Measurements from ENCODE around the gene ENC1.
"Not testable (repeated sequence)": the region's sequence is repeated elsewhere in the genome, so short reads cannot be mapped to it uniquely, and the experiment has no call there.

The ENC1 gene, protein sequence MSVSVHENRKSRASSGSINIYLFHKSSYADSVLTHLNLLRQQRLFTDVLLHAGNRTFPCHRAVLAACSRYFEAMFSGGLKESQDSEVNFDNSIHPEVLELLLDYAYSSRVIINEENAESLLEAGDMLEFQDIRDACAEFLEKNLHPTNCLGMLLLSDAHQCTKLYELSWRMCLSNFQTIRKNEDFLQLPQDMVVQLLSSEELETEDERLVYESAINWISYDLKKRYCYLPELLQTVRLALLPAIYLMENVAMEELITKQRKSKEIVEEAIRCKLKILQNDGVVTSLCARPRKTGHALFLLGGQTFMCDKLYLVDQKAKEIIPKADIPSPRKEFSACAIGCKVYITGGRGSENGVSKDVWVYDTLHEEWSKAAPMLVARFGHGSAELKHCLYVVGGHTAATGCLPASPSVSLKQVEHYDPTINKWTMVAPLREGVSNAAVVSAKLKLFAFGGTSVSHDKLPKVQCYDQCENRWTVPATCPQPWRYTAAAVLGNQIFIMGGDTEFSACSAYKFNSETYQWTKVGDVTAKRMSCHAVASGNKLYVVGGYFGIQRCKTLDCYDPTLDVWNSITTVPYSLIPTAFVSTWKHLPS

DNA sequence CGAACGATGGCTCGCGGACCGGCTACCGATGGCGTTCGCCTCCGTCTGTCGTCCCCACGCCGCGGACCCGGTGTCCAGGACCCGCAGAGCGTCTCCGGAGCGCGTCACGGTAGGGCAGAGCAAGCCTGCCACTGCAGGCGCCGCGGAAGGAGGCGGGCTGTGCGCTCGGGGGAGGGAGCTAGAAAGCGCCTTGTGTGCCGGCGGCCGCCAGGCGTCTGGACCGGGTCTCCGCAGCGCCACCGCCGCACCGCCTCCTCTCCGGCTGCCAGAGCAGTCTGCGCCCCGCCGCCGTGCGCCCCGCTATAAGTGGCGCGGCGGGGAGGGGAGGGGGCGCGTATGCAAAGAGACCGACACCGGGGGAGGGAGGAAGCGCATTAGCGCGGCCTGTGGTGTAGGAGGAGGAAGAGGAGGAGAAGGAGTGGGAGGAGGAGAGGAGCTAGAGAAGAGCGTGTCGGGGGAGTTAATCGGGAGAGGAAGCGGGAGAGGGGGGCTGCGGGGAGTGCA, at the start of gene ENC1:
Gene ENC1, minus strand, starts transcription at position 279 of the 504 bp plus-strand sequence. CDS start 4,243 bp downstream, outside the sequence.
- DNase-seq: peak; percentile 91

GRCh38 chr5:74686962-74687751, 46.6 kb upstream of the ENC1 start:
- no peak for DNase-seq

DNA sequence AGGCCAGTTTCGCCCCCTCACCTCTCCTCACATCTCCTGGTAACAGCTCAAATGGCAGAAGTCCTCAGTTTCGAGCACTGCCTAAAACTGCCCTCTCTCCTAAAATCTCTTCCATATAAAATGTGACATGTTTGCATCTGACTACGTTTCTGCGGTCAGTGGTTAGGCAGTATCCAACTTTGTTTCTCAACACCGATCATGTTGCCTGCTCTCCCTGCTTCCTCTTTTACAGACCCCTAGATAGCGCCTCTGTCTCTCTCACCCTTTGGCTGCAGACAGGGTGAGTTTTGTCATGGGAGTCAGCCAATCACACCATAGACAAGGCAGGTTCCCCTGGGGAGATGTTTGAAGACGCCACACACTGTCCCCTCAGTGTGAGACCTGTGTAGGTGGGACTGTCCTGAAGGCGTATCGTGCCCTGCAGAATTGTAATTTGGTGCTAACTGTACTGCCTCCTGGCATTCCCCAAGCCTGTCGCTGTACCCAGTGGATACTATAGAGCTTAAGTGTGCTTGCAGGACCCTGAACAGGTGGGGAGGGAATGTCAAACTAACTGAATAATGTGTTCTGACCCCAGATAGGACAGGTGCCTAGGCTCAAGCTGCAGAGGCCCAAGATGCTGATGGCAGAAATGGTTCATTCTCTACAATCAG, 45.6 kb upstream of the ENC1 start:
- DNase-seq: peak; percentile 32

GRCh38 chr5:74684900-74685851, 44.6 kb upstream of the ENC1 start, which contains the start of gene HEXB:
TSS of gene HEXB (plus strand) at chr5:74685233. CDS start at chr5:74685261, 28 bp downstream.
- peak; percentile 83 for DNase-seq

DNA sequence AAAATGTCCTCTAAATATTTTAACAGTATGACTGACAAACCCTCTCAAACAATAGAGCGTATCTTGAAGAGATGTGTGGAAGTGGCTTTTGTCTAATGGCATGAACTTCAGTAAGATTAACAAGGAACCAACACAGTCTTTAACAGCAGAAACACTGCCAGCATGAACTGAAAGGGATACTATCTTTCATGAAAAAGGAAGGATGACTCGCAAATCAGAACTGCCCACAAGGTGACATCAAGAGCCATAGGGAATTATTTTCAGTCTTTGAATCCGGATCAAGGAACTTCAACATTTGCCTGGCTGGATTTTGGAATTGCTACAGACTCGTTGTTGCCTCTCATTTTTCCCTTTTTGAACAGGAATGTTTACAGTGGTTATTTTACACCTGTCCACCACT, 39.4 kb upstream of the ENC1 start:
- peak; percentile 27 for DNase-seq

DNA sequence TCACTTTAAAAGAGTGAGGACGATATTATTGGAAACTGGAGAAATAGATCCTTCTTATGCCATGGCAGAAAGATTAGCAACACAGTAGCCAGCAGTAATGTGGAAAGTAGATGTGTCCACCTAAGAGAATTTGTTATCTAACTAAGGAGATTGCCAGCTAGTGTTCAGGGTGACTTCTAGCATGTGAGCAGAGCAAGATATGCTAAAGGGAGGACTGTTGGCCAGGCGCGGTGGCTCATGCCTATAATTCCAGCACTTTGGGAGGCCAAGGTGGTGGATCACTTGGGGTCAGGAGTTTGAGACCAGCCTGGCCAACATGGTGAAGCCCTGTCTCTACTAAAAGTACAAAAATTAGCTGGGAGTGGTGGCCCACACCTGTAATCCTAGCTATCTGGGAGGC, 38.8 kb upstream of the ENC1 start:
- not testable (repeated sequence) for DNase-seq

DNA sequence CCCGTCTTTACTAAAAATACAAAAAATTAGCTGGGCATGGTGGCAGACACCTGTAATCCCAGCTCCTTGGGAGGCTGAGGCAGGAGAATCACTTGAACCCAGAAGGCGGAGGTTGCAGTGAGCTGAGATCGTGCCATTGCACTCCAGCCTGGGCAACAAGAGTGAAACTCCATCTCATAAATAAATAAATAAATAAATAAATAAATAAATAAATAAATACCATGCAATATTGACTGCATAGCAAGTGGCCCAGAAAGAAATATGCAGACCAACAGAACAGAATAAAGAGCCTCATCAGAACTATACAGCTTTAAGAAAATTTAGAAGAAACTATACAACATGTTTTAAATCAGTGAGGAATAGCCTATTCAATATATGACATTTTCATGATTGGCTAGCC, 37.6 kb upstream of the ENC1 start:
- not testable (repeated sequence) for DNase-seq

GRCh38 chr5:74676466-74676865, 35.9 kb upstream of the ENC1 start:
- not testable (repeated sequence) for DNase-seq

DNA sequence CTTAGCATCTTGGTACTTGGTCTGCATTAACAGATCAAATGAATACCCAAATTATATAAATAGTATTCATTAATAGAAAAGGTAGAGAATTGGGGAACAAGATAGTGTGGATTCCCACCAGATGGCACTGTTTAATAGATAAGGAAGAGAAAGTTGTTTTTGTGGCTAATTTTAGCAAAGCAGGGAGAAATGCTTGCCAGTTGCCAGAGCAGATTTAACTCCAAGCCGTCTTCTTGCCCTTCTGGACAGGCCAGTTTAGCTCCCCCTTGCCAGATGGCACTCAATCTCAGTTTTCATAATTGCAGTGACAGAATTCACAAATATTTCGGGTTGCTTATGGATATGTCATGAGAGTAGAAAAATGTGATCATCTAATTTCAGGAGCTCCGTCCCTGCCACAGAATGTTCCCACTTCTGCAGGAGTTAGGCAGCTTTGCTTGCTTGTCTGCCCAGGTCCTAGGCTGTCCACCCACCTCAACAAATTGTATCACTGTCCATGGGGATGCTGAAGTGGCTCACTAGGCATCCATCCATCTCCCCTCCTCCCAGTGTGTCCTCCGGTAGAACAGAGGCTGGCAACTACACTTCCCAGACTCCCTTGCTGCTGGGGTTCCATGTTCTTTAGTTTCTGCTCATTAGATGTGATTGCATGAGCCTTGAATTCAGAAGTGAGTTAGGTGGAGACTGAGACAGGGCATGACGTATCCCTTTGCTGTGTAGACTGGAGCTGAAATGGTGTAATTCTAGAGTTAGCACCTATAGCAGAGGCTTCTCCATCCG, 32.7 kb upstream of the ENC1 start:
- peak; percentile 44 for DNase-seq

DNA sequence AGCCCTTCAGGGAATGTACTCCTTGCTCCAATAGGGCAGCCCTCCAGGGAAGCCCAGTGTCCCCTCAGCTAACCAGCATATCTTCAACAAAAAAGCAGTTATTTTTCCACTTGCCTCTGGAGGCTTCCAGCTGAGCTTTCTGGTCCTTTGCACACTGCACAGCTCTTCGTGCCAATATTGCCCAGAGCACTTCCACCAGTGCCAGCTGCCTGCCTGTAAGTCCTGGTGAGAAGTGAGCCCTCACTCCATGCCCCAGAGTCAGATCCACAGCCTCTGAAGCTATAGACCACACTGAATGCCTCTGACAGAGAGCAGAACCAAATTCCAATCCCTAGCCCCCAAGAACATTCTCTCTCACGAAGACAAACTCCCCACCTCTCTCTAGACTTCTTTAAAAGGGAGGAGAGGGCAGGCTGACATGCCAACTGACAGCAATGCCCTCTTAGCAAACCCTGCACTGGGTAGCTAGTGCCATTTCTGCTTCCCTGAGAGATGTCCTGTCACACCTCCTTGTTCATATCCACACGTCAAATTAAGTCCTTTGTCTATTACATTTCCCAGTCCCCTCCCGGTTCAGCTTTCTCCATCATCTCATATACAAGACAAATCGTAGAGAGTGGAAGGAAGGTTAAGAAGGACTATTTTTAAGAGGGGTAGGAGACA, 31.8 kb upstream of the ENC1 start:
- DNase-seq: no peak

- DNase-seq: no peak
Observed at GRCh38 chr5:74670396-74671038, 30.0 kb upstream of the ENC1 start.

GRCh38 chr5:74669821-74670220, 29.3 kb upstream of the ENC1 start:
- DNase-seq: no peak

GRCh38 chr5:74667396-74667795, 26.9 kb upstream of the ENC1 start:
- no peak for DNase-seq

GRCh38 chr5:74665816-74666215, 25.3 kb upstream of the ENC1 start:
- no peak for DNase-seq

- DNase-seq: no peak
Observed at GRCh38 chr5:74665273-74665672, 24.7 kb upstream of the ENC1 start.

- DNase-seq: no peak
Observed at GRCh38 chr5:74664551-74664950, 24.0 kb upstream of the ENC1 start.

GRCh38 chr5:74660873-74661272, 20.3 kb upstream of the ENC1 start:
- DNase-seq: no peak

DNA sequence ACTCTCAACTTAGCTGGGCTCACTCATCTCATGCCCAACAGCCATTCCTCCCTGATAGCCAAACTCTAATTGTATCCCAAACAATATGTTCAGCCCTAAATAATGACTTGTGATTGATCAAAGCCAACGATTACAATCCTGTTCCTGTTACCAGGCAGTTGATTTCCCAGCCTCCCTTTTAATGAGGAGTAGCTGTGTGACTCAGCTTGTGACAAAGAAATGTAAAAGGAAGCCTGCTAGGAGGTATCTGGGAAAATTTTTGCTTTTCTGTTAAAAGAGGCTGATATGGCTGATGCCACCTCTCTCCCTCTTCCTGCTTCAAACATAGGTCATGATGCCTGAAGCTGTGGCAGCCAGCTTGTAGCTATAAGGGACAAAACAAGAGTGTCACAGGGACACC, 19.6 kb upstream of the ENC1 start:
- DNase-seq: peak; percentile 18

GRCh38 chr5:74659172-74659571, 18.6 kb upstream of the ENC1 start:
- DNase-seq: no peak

- DNase-seq: no peak
Observed at GRCh38 chr5:74657165-74657564, 16.6 kb upstream of the ENC1 start.
